Measurements from ENCODE around the gene NUBPL. TPM values are rescaled to one million over a fixed set of nuclear protein-coding genes. Genes with fewer than 3 reads are reported as not detected.
"Not testable (repeated sequence)": the region's sequence is repeated elsewhere in the genome, so short reads cannot be mapped to it uniquely, and the experiment has no call there.

NUBPL gene
- total RNA-seq, 1 donor from 2014 or later, result 8.7 TPM

- H3K4me1 Mint-ChIP-seq (ENCODE audit: low read depth), result no peaks in the 10 kb centered on the region
- H3K27me3 Mint-ChIP-seq (ENCODE audit: low read depth), result peaks cover 6% of the 10 kb centered on the region
- no peak for DNase-seq (ENCODE audit: low spot score)
- intact Hi-C loops (cut with micrococcal nuclease), result no loop called here
- no peaks in the 10 kb centered on the region for H3K36me3 Mint-ChIP-seq (ENCODE audit: low read depth)
- no peak overlapping the region for H3K27ac Mint-ChIP-seq
- no peaks in the 10 kb centered on the region for H3K9me3 Mint-ChIP-seq
- H3K4me3 Mint-ChIP-seq (ENCODE audit: low read depth), result no peak overlapping the region
Measured at GRCh38 chr14:31884776-31885379, 323.7 kb downstream of the NUBPL start.

- Mint-ChIP-seq H3K27ac (no peak overlapping the region), H3K36me3 (ENCODE audit: low read depth) (no peaks in the 10 kb centered on the region)
- intact Hi-C loops (cut with micrococcal nuclease), result no loop called here
Measured at GRCh38 chr14:31886156-31886835, 325.1 kb downstream of the NUBPL start.

GRCh38 chr14:31887929-31888580 lies 326.9 kb downstream of the NUBPL start:
- no peaks in the 10 kb centered on the region for H3K9me3 Mint-ChIP-seq
- no peak for DNase-seq (ENCODE audit: low spot score)
- no peaks in the 10 kb centered on the region for H3K4me1 Mint-ChIP-seq (ENCODE audit: low read depth)
- H3K27me3 Mint-ChIP-seq (ENCODE audit: low read depth), result peaks cover 6% of the 10 kb centered on the region
- no peak overlapping the region for H3K27ac Mint-ChIP-seq
- no peaks in the 10 kb centered on the region for H3K36me3 Mint-ChIP-seq (ENCODE audit: low read depth)
- intact Hi-C loops (cut with micrococcal nuclease), result no loop called here
- no peak overlapping the region for H3K4me3 Mint-ChIP-seq (ENCODE audit: low read depth)

More at GRCh38 chr14:31886156-31886835, 325.1 kb downstream of the NUBPL start:
- Mint-ChIP-seq H3K9me3 (no peaks in the 10 kb centered on the region), H3K27me3 (ENCODE audit: low read depth) (peaks cover 6% of the 10 kb centered on the region), H3K4me1 (ENCODE audit: low read depth) (no peaks in the 10 kb centered on the region), H3K4me3 (ENCODE audit: low read depth) (no peak overlapping the region)
- no peak for DNase-seq (ENCODE audit: low spot score)

GRCh38 chr14:31889297-31889696 lies 328.1 kb downstream of the NUBPL start:
- H3K4me1 Mint-ChIP-seq (ENCODE audit: low read depth), result no peaks in the 10 kb centered on the region

GRCh38 chr14:31890202-31890601 lies 329.0 kb downstream of the NUBPL start:
- H3K27ac Mint-ChIP-seq; H3K4me1 Mint-ChIP-seq (ENCODE audit: low read depth); DNase-seq (ENCODE audit: low spot score); H3K9me3 Mint-ChIP-seq; H3K27me3 Mint-ChIP-seq (ENCODE audit: low read depth); H3K36me3 Mint-ChIP-seq (ENCODE audit: low read depth); intact Hi-C loops (cut with micrococcal nuclease); H3K4me3 Mint-ChIP-seq (ENCODE audit: low read depth): not testable (repeated sequence)

More at GRCh38 chr14:31889297-31889696, 328.1 kb downstream of the NUBPL start:
- no peaks in the 10 kb centered on the region for H3K9me3 Mint-ChIP-seq
- H3K4me3 Mint-ChIP-seq (ENCODE audit: low read depth), result no peak overlapping the region
- intact Hi-C loops (cut with micrococcal nuclease), result no loop called here
- H3K27ac Mint-ChIP-seq, result no peak overlapping the region
- peaks cover 6% of the 10 kb centered on the region for H3K27me3 Mint-ChIP-seq (ENCODE audit: low read depth)
- no peak for DNase-seq (ENCODE audit: low spot score)
- no peaks in the 10 kb centered on the region for H3K36me3 Mint-ChIP-seq (ENCODE audit: low read depth)

- no peak for DNase-seq (ENCODE audit: low spot score)
- no peak overlapping the region for H3K4me3 Mint-ChIP-seq (ENCODE audit: low read depth)
- intact Hi-C loops (cut with micrococcal nuclease), result no loop called here
- peaks cover 4% of the 10 kb centered on the region for H3K27me3 Mint-ChIP-seq (ENCODE audit: low read depth)
- no peaks in the 10 kb centered on the region for H3K9me3 Mint-ChIP-seq
- no peak overlapping the region for H3K27ac Mint-ChIP-seq
- no peaks in the 10 kb centered on the region for H3K4me1 Mint-ChIP-seq (ENCODE audit: low read depth)
- no peaks in the 10 kb centered on the region for H3K36me3 Mint-ChIP-seq (ENCODE audit: low read depth)
Measured at GRCh38 chr14:31893221-31893757, 332.1 kb downstream of the NUBPL start.

GRCh38 chr14:31894351-31894750 lies 333.1 kb downstream of the NUBPL start:
- Mint-ChIP-seq H3K4me1 (ENCODE audit: low read depth) (no peaks in the 10 kb centered on the region), H3K27me3 (ENCODE audit: low read depth) (no peaks in the 10 kb centered on the region), H3K9me3 (no peaks in the 10 kb centered on the region), H3K27ac (no peak overlapping the region), H3K4me3 (ENCODE audit: low read depth) (no peak overlapping the region), H3K36me3 (ENCODE audit: low read depth) (no peaks in the 10 kb centered on the region)
- no peak for DNase-seq (ENCODE audit: low spot score)
- intact Hi-C loops (cut with micrococcal nuclease), result no loop called here

GRCh38 chr14:31895206-31895605 lies 334.0 kb downstream of the NUBPL start:
- intact Hi-C loops (cut with micrococcal nuclease), result no loop called here
- no peak for DNase-seq (ENCODE audit: low spot score)
- no peak overlapping the region for H3K27ac Mint-ChIP-seq
- no peaks in the 10 kb centered on the region for H3K4me1 Mint-ChIP-seq (ENCODE audit: low read depth)
- no peak overlapping the region for H3K4me3 Mint-ChIP-seq (ENCODE audit: low read depth)
- H3K27me3 Mint-ChIP-seq (ENCODE audit: low read depth), result no peaks in the 10 kb centered on the region
- H3K9me3 Mint-ChIP-seq, result no peaks in the 10 kb centered on the region
- H3K36me3 Mint-ChIP-seq (ENCODE audit: low read depth), result no peaks in the 10 kb centered on the region

- Mint-ChIP-seq H3K27me3 (ENCODE audit: low read depth) (no peaks in the 10 kb centered on the region), H3K4me1 (ENCODE audit: low read depth) (no peaks in the 10 kb centered on the region), H3K36me3 (ENCODE audit: low read depth) (no peaks in the 10 kb centered on the region), H3K4me3 (ENCODE audit: low read depth) (no peak overlapping the region), H3K9me3 (no peaks in the 10 kb centered on the region), H3K27ac (no peak overlapping the region)
- intact Hi-C loops (cut with micrococcal nuclease), result no loop called here
- no peak for DNase-seq (ENCODE audit: low spot score)
Measured at GRCh38 chr14:31895646-31896045, 334.4 kb downstream of the NUBPL start.

GRCh38 chr14:31897581-31898186 lies 336.5 kb downstream of the NUBPL start:
- H3K4me1 Mint-ChIP-seq (ENCODE audit: low read depth), result no peaks in the 10 kb centered on the region
- H3K9me3 Mint-ChIP-seq, result no peaks in the 10 kb centered on the region
- H3K4me3 Mint-ChIP-seq (ENCODE audit: low read depth), result no peak overlapping the region
- intact Hi-C loops (cut with micrococcal nuclease), result no loop called here
- no peaks in the 10 kb centered on the region for H3K36me3 Mint-ChIP-seq (ENCODE audit: low read depth)
- no peak overlapping the region for H3K27ac Mint-ChIP-seq
- DNase-seq (ENCODE audit: low spot score), result no peak
- H3K27me3 Mint-ChIP-seq (ENCODE audit: low read depth), result no peaks in the 10 kb centered on the region

- no peaks in the 10 kb centered on the region for H3K27me3 Mint-ChIP-seq (ENCODE audit: low read depth)
- H3K4me3 Mint-ChIP-seq (ENCODE audit: low read depth), result no peak overlapping the region
- no peaks in the 10 kb centered on the region for H3K4me1 Mint-ChIP-seq (ENCODE audit: low read depth)
- intact Hi-C loops (cut with micrococcal nuclease), result no loop called here
- H3K36me3 Mint-ChIP-seq (ENCODE audit: low read depth), result no peaks in the 10 kb centered on the region
- H3K27ac Mint-ChIP-seq, result no peak overlapping the region
- no peaks in the 10 kb centered on the region for H3K9me3 Mint-ChIP-seq
- DNase-seq (ENCODE audit: low spot score), result no peak
Measured at GRCh38 chr14:31898838-31899528, 337.8 kb downstream of the NUBPL start.

- intact Hi-C loops (cut with micrococcal nuclease), result no loop called here
- no peak overlapping the region for H3K27ac Mint-ChIP-seq
- no peak overlapping the region for H3K4me3 Mint-ChIP-seq (ENCODE audit: low read depth)
Measured at GRCh38 chr14:31902002-31902401, 340.8 kb downstream of the NUBPL start.

More at GRCh38 chr14:31902002-31902401, 340.8 kb downstream of the NUBPL start:
- H3K36me3 Mint-ChIP-seq (ENCODE audit: low read depth), result no peaks in the 10 kb centered on the region
- H3K4me1 Mint-ChIP-seq (ENCODE audit: low read depth), result no peaks in the 10 kb centered on the region
- no peak for DNase-seq (ENCODE audit: low spot score)
- no peaks in the 10 kb centered on the region for H3K27me3 Mint-ChIP-seq (ENCODE audit: low read depth)
- no peaks in the 10 kb centered on the region for H3K9me3 Mint-ChIP-seq
